Stimulated activated CD4-positive, alpha-beta T cell treated with anti-CD3 and anti-CD28 coated beads, Interleukin-1b, Interleukin-23, amount 100 ng/mL, for 4 hours (primary cell): Measurements from ENCODE around the gene LRP2BP.
"Not testable (repeated sequence)": the region's sequence is repeated elsewhere in the genome, so short reads cannot be mapped to it uniquely, and the experiment has no call there.

Source experiments
- DNase-seq, 2 donors: peaks; one replicate each; pipeline ENCODE4 v3.0.0-alpha.2; 2020; ENCODE audit warnings: low read depth in 2 of 2

The LRP2BP gene

GRCh38 chr4:185328586-185328985 lies 67.1 kb downstream of the LRP2BP start:
- no peak for DNase-seq

DNA sequence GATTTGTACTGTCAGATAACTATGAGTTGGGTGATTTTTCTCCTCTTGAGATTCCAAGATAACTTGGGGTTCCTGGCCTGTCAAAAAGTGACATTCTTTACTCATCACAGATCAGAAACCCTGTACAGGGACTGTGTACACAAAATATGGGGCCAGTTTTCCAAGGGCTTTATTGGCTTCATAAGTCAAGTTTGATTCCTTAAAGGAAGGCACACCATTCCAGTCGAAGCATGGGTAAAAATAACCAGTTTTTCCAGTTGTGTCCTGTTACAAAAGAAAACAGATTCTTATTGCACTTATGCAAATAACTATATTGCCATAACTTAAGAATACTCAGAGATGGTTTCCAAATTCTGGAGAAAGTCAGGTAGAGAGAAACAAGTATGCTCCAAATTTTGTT lies 70.0 kb downstream of the LRP2BP start:
- not testable (repeated sequence) for DNase-seq

- not testable (repeated sequence) for DNase-seq
These were observed 71.4 kb downstream of the LRP2BP start for GRCh38 chr4:185324361-185324760.

DNA sequence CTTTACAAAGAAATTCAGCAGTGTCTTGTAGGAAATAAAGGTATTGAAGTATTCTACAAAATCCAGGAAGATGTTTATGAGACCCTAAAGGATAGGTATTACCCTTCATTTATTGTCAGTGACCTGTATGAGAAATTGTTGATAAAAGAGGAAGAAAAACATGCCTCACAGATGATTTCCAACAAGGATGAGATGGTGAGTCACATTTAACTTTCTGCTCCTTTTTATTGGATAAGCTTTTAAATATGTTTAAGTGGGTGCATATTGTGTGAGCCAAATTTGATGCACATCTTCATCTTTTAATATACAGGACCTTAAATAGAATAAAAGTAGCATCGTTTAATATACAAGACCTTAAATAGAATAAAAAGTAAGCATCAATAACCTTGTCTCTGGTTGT lies 72.1 kb downstream of the LRP2BP start:
- no peak for DNase-seq

DNA sequence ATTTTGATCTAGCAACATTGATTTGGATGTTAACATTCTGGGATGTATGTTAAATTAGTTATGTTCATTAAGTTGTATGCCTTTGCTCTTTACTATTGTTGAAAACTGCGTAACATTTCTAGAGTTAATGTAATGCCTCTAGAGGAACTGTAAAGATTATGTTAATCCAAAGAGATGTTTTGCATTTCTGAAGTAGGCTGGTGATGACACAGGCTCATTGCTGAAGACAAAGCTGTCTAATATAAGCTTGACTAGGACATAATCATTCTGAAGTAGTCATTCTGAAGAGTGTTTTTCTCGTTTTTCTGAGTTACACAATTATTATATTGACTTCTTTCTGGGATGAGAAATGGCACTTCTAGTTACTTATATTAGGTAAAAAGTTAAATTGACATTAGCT lies 72.9 kb downstream of the LRP2BP start:
- no peak for DNase-seq

DNA sequence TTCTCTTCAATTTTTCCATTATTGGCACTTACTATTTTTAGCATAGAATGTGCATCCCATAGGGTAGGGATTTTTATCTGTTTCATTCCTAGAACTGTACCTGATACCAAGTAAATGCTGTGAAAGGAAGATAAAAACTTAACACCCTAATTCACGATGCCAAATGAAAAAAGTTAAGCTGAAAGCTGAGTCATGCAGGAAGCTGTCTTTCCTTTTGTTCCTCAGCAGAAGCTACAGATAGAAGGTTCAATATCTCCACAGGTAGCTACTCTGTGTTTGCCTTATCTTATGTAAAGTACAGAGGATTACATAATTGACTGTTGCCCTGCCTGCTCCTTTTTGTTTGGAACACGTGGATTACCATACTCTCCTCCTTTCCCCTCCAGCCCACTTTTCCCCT lies 77.0 kb downstream of the LRP2BP start:
- DNase-seq, result no peak

DNA sequence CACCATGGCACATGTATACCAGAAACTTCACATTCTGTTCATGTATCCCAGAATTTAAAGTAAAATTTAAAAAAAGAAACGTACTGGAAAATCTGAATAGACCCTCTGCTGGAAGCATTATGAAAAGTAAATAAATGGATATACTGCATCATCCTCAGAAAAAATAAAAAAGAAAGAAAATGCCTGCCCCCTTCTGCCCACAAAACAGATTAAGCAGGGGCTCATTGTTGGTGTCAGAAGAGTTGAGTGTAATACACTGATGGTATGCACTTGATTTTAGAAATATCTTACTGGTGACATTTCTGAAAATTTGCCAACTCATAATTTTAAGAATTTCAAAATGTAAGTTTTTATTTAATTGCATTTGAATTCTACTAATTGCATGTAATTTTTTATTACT lies 77.8 kb downstream of the LRP2BP start:
- DNase-seq, result no peak

GRCh38 chr4:185317462-185317861 lies 78.3 kb downstream of the LRP2BP start:
- DNase-seq, result not testable (repeated sequence)
